H1 (cell line): ENCODE data around the gene CHRNA1. TPM values are rescaled to one million over a fixed set of nuclear protein-coding genes. Genes with fewer than 3 reads are reported as not detected.

Experiments used
- CTCF ChIA-PET: fragments of 300-600 bp; sonication (Branson Sonifier 250); formaldehyde crosslinking; loops from one replicate; lab custom pipeline; 2021; ENCODE audit not compliant: partially characterized antibody; lab: Charles Lee
- POLR2A ChIA-PET: fragments of 300-600 bp; sonication (Branson Sonifier 250); formaldehyde crosslinking; loops from one replicate; lab custom pipeline; 2021; ENCODE audit warnings: inconsistent platforms; ENCODE audit not compliant: partially characterized antibody; lab: Charles Lee
- DNase-seq, 2 experiments: peaks; one replicate each; pipeline versions ENCODE4 v3.0.0 to v3.0.0-alpha.2; 2010 to 2022; ENCODE audit warnings: low spot score in 2 of 2, low read depth in 1 of 2, mixed read lengths in 1 of 2
- FAIRE-seq: peaks from 2 replicates; lab custom pipeline; 2011; peaks lifted over from hg19 to GRCh38; lab: Jason Lieb, UNC
- H2AFZ ChIP-seq: 2 replicates; pipeline ENCODE4 v1.8.1; 2012; ENCODE audit warnings: low read length, inconsistent platforms
- H2AK5ac ChIP-seq: 2 replicates; pipeline ENCODE4 v1.6.1; 2013; ENCODE audit warnings: low read depth, low read length
- H2BK120ac ChIP-seq: replicated peaks from 2 replicates; pipeline ENCODE3; 2013; ENCODE audit warnings: low read depth, low read length, inconsistent platforms
- H2BK12ac ChIP-seq: 2 replicates; pipeline ENCODE4 v1.6.1; 2013; ENCODE audit warnings: low read depth, low read length
- H2BK15ac ChIP-seq: 2 replicates; pipeline ENCODE4 v1.6.1; 2013; ENCODE audit warnings: low read length
- H2BK20ac ChIP-seq: 2 replicates; pipeline ENCODE4 v1.6.1; 2013; ENCODE audit warnings: low read length
- H2BK5ac ChIP-seq: 2 replicates; pipeline ENCODE4 v1.6.1; 2013; ENCODE audit warnings: low read depth, low read length
- H3K14ac ChIP-seq: 2 replicates; pipeline ENCODE4 v1.6.1; 2013; ENCODE audit warnings: inconsistent platforms; ENCODE audit not compliant: insufficient read length
- H3K18ac ChIP-seq: 2 replicates; pipeline ENCODE4 v1.6.1; 2013; ENCODE audit warnings: low read length; ENCODE audit errors: extremely low read depth
- H3K23ac ChIP-seq: 2 replicates; pipeline ENCODE4 v1.6.1; 2013; ENCODE audit warnings: inconsistent platforms; ENCODE audit not compliant: insufficient read length
- H3K23me2 ChIP-seq: 2 replicates; pipeline ENCODE4 v1.6.1; 2013; ENCODE audit warnings: low read depth, low read length
- H3K27ac ChIP-seq: 2 replicates; pipeline ENCODE4 v1.6.1; 2011; ENCODE audit warnings: low read depth, low read length, inconsistent platforms
- H3K27me3 ChIP-seq, 4 experiments: replicated peaks in 1 of 4; 1 replicate in 1 of 4; 2 replicates in 3 of 4; pipeline versions ENCODE4 v1.6.1 to v1.8.1; 2011 to 2013; ENCODE audit warnings: low read length in 3 of 4, mild to moderate bottlenecking in 3 of 4, inconsistent platforms in 2 of 4, mixed read lengths in 2 of 4, moderate library complexity in 1 of 4; ENCODE audit not compliant: control insufficient read depth in 3 of 4, insufficient read depth in 3 of 4; ENCODE audit errors: extremely low read depth in 1 of 4
- H3K36me3 ChIP-seq, 4 experiments: 2 replicates each; pipeline versions ENCODE4 v1.6.1 to v1.8.1; 2011 to 2013; ENCODE audit warnings: mild to moderate bottlenecking in 4 of 4, low read length in 3 of 4, moderate library complexity in 2 of 4, control low read depth in 1 of 4, inconsistent platforms in 1 of 4; ENCODE audit not compliant: insufficient read depth in 4 of 4, control insufficient read depth in 2 of 4
- H3K4ac ChIP-seq: replicated peaks from 2 replicates; pipeline ENCODE3; 2013; ENCODE audit warnings: low read length, low read depth, mixed read lengths, inconsistent platforms; ENCODE audit not compliant: insufficient read length
- H3K4me1 ChIP-seq, 4 experiments: replicated peaks in 1 of 4; 1 replicate in 1 of 4; 2 replicates in 3 of 4; pipeline versions ENCODE4 v1.6.1 to v1.8.1; 2011 to 2013; ENCODE audit warnings: low read length in 3 of 4, inconsistent platforms in 2 of 4, mixed read lengths in 1 of 4; ENCODE audit not compliant: insufficient read depth in 4 of 4, control insufficient read depth in 3 of 4
- H3K4me2 ChIP-seq, 2 experiments: 2 replicates each; pipeline versions ENCODE4 v1.6.1 to v1.8.1; 2011 to 2013; ENCODE audit warnings: low read depth in 2 of 2, low read length in 2 of 2, control low read depth in 1 of 2, inconsistent platforms in 1 of 2, mild to moderate bottlenecking in 1 of 2; ENCODE audit not compliant: insufficient read depth in 1 of 2
- H3K4me3 ChIP-seq, 4 experiments: fragments of 200-600, 300-600 bp in 1 of 4; sonication (generic), shearing (Covaris generic), sonication (Bioruptor Twin) in 1 of 4; 2 replicates each; pipeline versions ENCODE4 v1.5.1 to v1.8.1; 2011 to 2016; ENCODE audit warnings: low read length in 4 of 4, low read depth in 3 of 4, control low read depth in 2 of 4, inconsistent platforms in 2 of 4, mild to moderate bottlenecking in 2 of 4, mixed read lengths in 1 of 4, moderate library complexity in 1 of 4; ENCODE audit not compliant: insufficient read depth in 2 of 4; ENCODE audit errors: extremely low read depth in 1 of 4
- H3K56ac ChIP-seq: replicated peaks from 2 replicates; pipeline ENCODE3; 2013; ENCODE audit warnings: low read depth, mild to moderate bottlenecking, mixed read lengths, low read length, inconsistent platforms; ENCODE audit not compliant: insufficient read length
- H3K79me1 ChIP-seq: 2 replicates; pipeline ENCODE4 v1.6.1; 2013; ENCODE audit warnings: low read depth, low read length, control low read depth
- H3K79me2 ChIP-seq, 2 experiments: 2 replicates each; pipeline versions ENCODE4 v1.6.1 to v1.8.1; 2012 to 2013; ENCODE audit warnings: low read length in 2 of 2, mild to moderate bottlenecking in 2 of 2, inconsistent platforms in 1 of 2; ENCODE audit not compliant: insufficient read depth in 2 of 2, control insufficient read depth in 1 of 2
- H3K9ac ChIP-seq, 4 experiments: replicated peaks in 1 of 4; 1 replicate in 1 of 4; 2 replicates in 3 of 4; pipeline versions ENCODE4 v1.6.1 to v1.8.1; 2011 to 2013; ENCODE audit warnings: low read depth in 3 of 4, low read length in 3 of 4, control low read depth in 2 of 4, mild to moderate bottlenecking in 2 of 4, moderate library complexity in 2 of 4, inconsistent platforms in 1 of 4; ENCODE audit errors: extremely low read depth in 1 of 4
- H3K9me3 ChIP-seq, 2 experiments: 2 replicates each; pipeline versions ENCODE4 v1.6.1 to v1.8.1; 2012 to 2013; ENCODE audit warnings: mild to moderate bottlenecking in 2 of 2, moderate library complexity in 2 of 2, control low read depth in 1 of 2, inconsistent platforms in 1 of 2, low read depth in 1 of 2, low read length in 1 of 2, mixed read lengths in 1 of 2; ENCODE audit not compliant: insufficient read depth in 2 of 2
- H4K20me1 ChIP-seq, 2 experiments: replicated peaks in 1 of 2; 2 replicates each; pipeline versions ENCODE3 to v1.8.1; 2011 to 2013; ENCODE audit warnings: inconsistent platforms in 2 of 2, low read length in 2 of 2, mild to moderate bottlenecking in 1 of 2; ENCODE audit not compliant: insufficient read depth in 2 of 2, control insufficient read depth in 1 of 2
- H4K5ac ChIP-seq: 2 replicates; pipeline ENCODE4 v1.6.1; 2013; ENCODE audit warnings: low read length, low read depth, mixed read lengths, inconsistent platforms; ENCODE audit not compliant: insufficient read length
- H4K8ac ChIP-seq: 2 replicates; pipeline ENCODE4 v1.8.0; 2013; ENCODE audit warnings: mild to moderate bottlenecking, moderate library complexity, low read length, inconsistent platforms; ENCODE audit not compliant: insufficient read depth; ENCODE audit errors: extremely low read depth
- H4K91ac ChIP-seq: replicated peaks from 2 replicates; pipeline ENCODE3; 2013; ENCODE audit warnings: low read length, mixed read lengths, inconsistent platforms; ENCODE audit not compliant: insufficient read length
- ATF2 ChIP-seq: IDR thresholded peaks from 2 replicates; pipeline ENCODE4 v1.6.1; 2012; ENCODE audit warnings: low read length, inconsistent platforms
- CBX5 ChIP-seq: fragments of 300-800, 300-1000 bp; sonication (generic); IDR thresholded peaks from 2 replicates; pipeline ENCODE4 v1.7.1; 2016; ENCODE audit warnings: antibody characterized with exemption, low read length, low read depth
- HDAC2 ChIP-seq, 2 experiments: fragments of 300-600 bp in 1 of 2; sonication (generic) in 1 of 2; IDR thresholded peaks; 2 replicates each; pipeline ENCODE4 v1.6.1; 2011 to 2012; ENCODE audit warnings: low read depth in 2 of 2, low read length in 2 of 2, mild to moderate bottlenecking in 2 of 2, moderate library complexity in 2 of 2, borderline replicate concordance in 1 of 2, inconsistent platforms in 1 of 2
- WGBS, 2 experiments: shearing (Covaris generic) in 1 of 2; methylation state at CpG; one replicate each; pipeline versions ENCODE4 v1.1.6 to v1.1.7; 2013 to 2015; ENCODE audit warnings: low lambda C conversion rate in 2 of 2, mixed read lengths in 2 of 2, inconsistent platforms in 1 of 2, low coverage in 1 of 2, missing lambda C conversion rate in 1 of 2; ENCODE audit not compliant: insufficient replicate concordance in 2 of 2, insufficient coverage in 1 of 2, insufficient read length in 1 of 2; ENCODE audit errors: extremely low coverage in 1 of 2, missing lambda C conversion rate in 1 of 2; 5-methylcytosine and 5-hydroxymethylcytosine counted together
- polyA plus RNA-seq, 7 experiments: library from polyadenylated mRNA; depleted of rRNA in 3 of 7; stranded (reverse) in 5 of 7; unstranded in 2 of 7; fragments of >200 nt in 5 of 7; fragments of 200-250 nt in 2 of 7; gene quantifications; 1 replicate in 5 of 7; 2 replicates in 1 of 7; 4 replicates in 1 of 7; pipeline versions ENCODE4 v1.2.1 to v1.2.3, GENCODE V29; 2011 to 2013; ENCODE audit warnings: missing spikeins in 2 of 7, mixed read lengths in 2 of 7
- total RNA-seq: library from RNA; stranded (reverse); fragmentation: NEBNext Ultra II Directional; extraction: Animal tissue kit (Norgen Biotek cat#: 25700); gene quantifications from 2 replicates; pipeline ENCODE4 v1.2.1, GENCODE V29; 2021

The CHRNA1 gene
- total and polyA plus RNA-seq, 2 of the 8 experiments (the other 6 are each of a cell fraction or from before 2014, with no cell fraction given): 0.11 to 0.15 TPM

DNA sequence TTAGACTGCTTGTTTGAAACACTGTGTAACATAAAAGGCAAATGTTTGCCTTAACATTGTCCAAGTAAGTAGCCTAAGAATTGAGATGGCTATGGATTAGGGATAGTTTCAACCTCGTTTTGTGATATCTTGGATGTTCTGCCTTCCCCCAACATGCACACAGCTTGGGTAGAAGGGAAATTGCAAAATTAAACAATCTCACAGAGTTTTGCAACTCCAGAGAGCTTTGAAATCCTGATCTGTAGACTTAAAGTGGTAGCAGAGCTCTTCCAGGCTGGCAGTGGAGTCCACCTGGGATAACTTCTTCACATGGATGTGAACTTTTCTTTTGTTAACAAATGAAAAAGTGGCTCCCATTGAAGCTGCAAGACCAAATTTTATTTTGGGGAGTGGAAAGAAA is 59.6 kb downstream of the CHRNA1 start:
- Histone ChIP-seq H2BK12ac (no peak overlapping the region), H2BK15ac (no peak overlapping the region), H3K9me3 (no peaks in the 10 kb centered on the region), H4K5ac (no peak overlapping the region), H2AK5ac (no peak overlapping the region), H3K4me1 (no peaks in the 10 kb centered on the region), H3K79me2 (no peaks in the 10 kb centered on the region), H4K20me1 (no peaks in the 10 kb centered on the region), H3K23ac (no peak overlapping the region), H3K79me1 (no peaks in the 10 kb centered on the region), H3K4ac (no peak overlapping the region), H4K91ac (no peak overlapping the region), H3K14ac (no peak overlapping the region), H3K36me3 (no peaks in the 10 kb centered on the region), H2AFZ (no peak overlapping the region), H2BK120ac (no peak overlapping the region), H3K9ac (no peak overlapping the region), H2BK20ac (no peak overlapping the region), H3K27ac (no peak overlapping the region), H4K8ac (no peak overlapping the region), H3K4me2 (no peak overlapping the region), H3K18ac (no peak overlapping the region), H2BK5ac (no peak overlapping the region), H3K23me2 (no peaks in the 10 kb centered on the region), H3K56ac (no peak overlapping the region), H3K4me3 (no peak overlapping the region), H3K27me3 (no peaks in the 10 kb centered on the region)
- FAIRE-seq (no peak), DNase-seq (no peak)
- CTCF ChIA-PET: interaction anchor here (0.6 to 2.1 kb wide), 16 partner anchors 9 to 560 kb away, joined by 3 to 17 read pairs (median 4); no protein-coding TSS in a partner anchor
- no peak for TF ChIP-seq HDAC2 (IDR thresholded peaks at IDR 0.05; ENCODE audit: borderline replicate concordance in 1 of 2, low read depth in 2 of 2, low read length in 2 of 2)
- TF ChIP-seq ATF2: no peak
- no peak for TF ChIP-seq CBX5
- WGBS, 2 experiments: 77% methylated on average over 1 of the region's 1 CpG; no CpG with 5 or more reads in 1 of the 2 experiments
- POLR2A ChIA-PET: no interaction called here
